Esophagus (tissue), 2 donors: Measurements from ENCODE around the gene EGFL8. TPM values are rescaled to one million over a fixed set of nuclear protein-coding genes. Genes with fewer than 3 reads are reported as not detected.
"Not testable (repeated sequence)": the region's sequence is repeated elsewhere in the genome, so short reads cannot be mapped to it uniquely, and the experiment has no call there.

Experiments
- H3K27ac ChIP-seq, 2 donors: one replicate each; pipeline ENCODE4 v1.5.1; 2013; ENCODE audit warnings: low read depth in 2 of 2, mild to moderate bottlenecking in 2 of 2, inconsistent platforms in 1 of 2, low read length in 1 of 2, moderate library complexity in 1 of 2
- H3K27me3 ChIP-seq, 2 donors: one replicate each; pipeline ENCODE4 v1.6.1; 2013; ENCODE audit warnings: low read length in 2 of 2, control low read depth in 1 of 2, mild to moderate bottlenecking in 1 of 2; ENCODE audit not compliant: insufficient read depth in 2 of 2, control insufficient read depth in 1 of 2
- H3K36me3 ChIP-seq, 2 donors: one replicate each; pipeline ENCODE4 v1.6.1; 2013; ENCODE audit warnings: low read length in 1 of 2; ENCODE audit not compliant: control insufficient read depth in 2 of 2, insufficient read depth in 2 of 2
- H3K4me1 ChIP-seq, 2 donors: one replicate each; pipeline ENCODE4 v1.6.1; 2013; ENCODE audit warnings: low read length in 1 of 2; ENCODE audit not compliant: control insufficient read depth in 2 of 2, insufficient read depth in 2 of 2
- H3K4me3 ChIP-seq, 2 donors: one replicate each; pipeline ENCODE4 v1.5.1; 2013; ENCODE audit warnings: low read length in 2 of 2, mild to moderate bottlenecking in 2 of 2, low read depth in 1 of 2, moderate library complexity in 1 of 2
- H3K9me3 ChIP-seq, 2 donors: one replicate each; pipeline ENCODE4 v1.6.1; 2013; ENCODE audit warnings: mild to moderate bottlenecking in 2 of 2, low read depth in 1 of 2, low read length in 1 of 2, moderate library complexity in 1 of 2; ENCODE audit not compliant: control insufficient read depth in 2 of 2, insufficient read depth in 1 of 2
- WGBS, 2 donors: extraction: QIAGEN DNeasy Blood & Tissue Kit; methylation state at CpG; one replicate each; pipeline ENCODE4 v1.1.7; 2013; 5-methylcytosine and 5-hydroxymethylcytosine counted together
- polyA plus RNA-seq, 2 donors: library from polyadenylated mRNA; stranded (reverse); fragments of 200-250 nt; gene quantifications; one replicate each; pipeline ENCODE4 v1.2.3, GENCODE V29; 2013
- donor health status: healthy with polysubstance abuse.
- donor health status: Bipolar disorder and iron deficiency.

The EGFL8 gene
- polyA plus RNA-seq, 2 donors = 18.5 to 27.7 TPM

DNA sequence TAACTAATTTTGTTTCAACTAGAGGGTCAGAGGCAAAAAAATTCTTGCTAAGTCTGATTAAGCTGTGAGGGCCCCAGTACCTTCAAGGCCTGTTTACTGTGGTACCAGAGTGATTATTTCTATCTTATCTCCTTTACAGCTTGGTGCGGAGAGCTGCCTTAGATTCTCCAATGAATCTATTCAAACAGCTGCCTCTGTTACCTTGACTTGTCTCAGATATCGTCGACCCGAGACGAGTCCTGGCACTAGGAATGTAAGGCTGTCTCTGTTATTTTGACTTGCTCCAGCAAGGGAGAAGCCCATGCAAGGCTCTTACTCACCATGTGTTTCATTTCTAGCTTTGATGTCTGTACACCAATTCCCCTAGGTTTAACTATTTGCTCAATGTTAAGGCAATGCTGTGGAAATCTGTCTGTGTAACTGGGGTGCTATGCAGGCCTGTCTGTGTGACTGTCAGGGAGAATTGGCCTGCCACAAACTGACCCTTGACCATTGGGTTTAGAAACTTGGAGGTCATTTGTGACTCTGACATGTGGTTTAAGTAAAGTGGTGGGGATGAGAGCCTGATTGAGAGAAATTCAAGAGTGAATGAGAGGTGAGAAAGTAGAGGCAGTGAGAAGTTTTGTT, 23.9 kb upstream of the EGFL8 start:
- H3K36me3 ChIP-seq = no peaks in the 10 kb centered on the region
- H3K4me1 ChIP-seq = no peaks in the 10 kb centered on the region
- WGBS, 2 donors = 43 to 64% methylated on average over 5 of the region's 5 CpGs
- no peak overlapping the region for H3K4me3 ChIP-seq
- no peak overlapping the region for H3K27ac ChIP-seq
- no peaks in the 10 kb centered on the region for H3K9me3 ChIP-seq
- H3K27me3 ChIP-seq = no peaks in the 10 kb centered on the region

DNA sequence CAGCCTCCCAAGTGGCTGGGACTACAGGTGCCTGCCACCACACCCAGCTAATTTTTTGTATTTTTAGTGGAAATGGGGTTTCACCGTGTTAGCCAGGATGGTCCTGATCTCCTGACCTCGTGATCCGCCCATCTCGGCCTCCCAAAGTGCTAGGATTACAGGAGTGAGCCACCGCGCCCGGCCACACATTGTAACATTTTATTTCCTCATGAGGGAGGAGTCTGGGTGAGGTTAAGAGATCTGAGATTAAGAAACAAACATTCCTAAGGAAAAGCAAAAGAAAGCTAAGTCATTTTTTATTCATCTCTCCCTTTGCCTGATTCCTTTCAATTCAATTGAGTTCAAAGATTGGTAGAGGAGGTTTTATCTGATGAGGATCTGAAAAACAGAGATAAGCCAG, 20.2 kb upstream of the EGFL8 start:
- not testable (repeated sequence) for H3K27me3 ChIP-seq, H3K36me3 ChIP-seq, H3K27ac ChIP-seq, H3K9me3 ChIP-seq, H3K4me1 ChIP-seq, H3K4me3 ChIP-seq
- WGBS, 2 donors = 62 to 72% methylated on average over 7 of the region's 7 CpGs

DNA sequence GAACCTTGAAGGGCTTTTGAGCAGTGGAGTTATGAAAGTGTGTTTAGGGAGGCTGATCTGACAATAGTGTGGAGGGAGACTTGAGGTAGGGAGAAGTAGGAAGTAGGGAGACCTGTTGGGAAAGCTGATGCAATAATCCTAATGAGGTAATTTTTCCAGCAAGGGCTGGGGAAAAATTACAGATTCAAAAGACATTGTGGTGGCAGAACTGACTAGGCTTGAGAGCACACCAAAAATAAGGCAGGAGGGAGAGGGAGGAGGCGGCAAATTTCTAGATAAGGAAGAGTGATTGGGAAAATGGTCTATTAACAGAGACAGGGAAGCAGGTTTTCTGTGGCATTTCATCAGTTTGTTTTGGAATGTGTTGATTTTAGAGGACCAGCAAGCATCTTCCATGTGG, 18.1 kb upstream of the EGFL8 start:
- no peak overlapping the region for H3K27ac ChIP-seq
- H3K4me3 ChIP-seq = no peak overlapping the region
- 91 to 92% methylated on average over 1 of the region's 1 CpG for WGBS, 2 donors
- no peaks in the 10 kb centered on the region for H3K27me3 ChIP-seq
- H3K4me1 ChIP-seq = no peaks in the 10 kb centered on the region
- no peaks in the 10 kb centered on the region for H3K36me3 ChIP-seq
- no peaks in the 10 kb centered on the region for H3K9me3 ChIP-seq

DNA sequence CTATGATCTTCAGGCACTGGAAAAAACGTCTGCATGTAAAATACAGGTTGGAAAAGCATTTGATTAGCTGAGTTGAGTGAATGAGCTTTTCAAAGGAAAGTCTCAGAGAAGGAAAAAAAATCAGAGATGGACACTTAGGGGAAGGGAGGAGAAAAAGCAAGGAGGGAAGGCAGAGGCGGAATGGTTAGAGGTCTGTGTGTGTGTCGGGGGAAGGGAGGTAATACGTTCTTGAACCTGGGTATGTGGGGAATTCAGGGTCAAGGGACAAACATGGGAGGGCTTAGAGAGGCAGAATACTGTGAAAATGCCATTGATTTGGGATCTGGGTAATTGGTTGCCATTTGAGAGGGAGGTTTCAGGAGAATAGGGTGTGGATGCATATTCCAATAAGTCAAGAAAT, 17.7 kb upstream of the EGFL8 start:
- no peaks in the 10 kb centered on the region for H3K4me1 ChIP-seq
- no peaks in the 10 kb centered on the region for H3K27me3 ChIP-seq

DNA sequence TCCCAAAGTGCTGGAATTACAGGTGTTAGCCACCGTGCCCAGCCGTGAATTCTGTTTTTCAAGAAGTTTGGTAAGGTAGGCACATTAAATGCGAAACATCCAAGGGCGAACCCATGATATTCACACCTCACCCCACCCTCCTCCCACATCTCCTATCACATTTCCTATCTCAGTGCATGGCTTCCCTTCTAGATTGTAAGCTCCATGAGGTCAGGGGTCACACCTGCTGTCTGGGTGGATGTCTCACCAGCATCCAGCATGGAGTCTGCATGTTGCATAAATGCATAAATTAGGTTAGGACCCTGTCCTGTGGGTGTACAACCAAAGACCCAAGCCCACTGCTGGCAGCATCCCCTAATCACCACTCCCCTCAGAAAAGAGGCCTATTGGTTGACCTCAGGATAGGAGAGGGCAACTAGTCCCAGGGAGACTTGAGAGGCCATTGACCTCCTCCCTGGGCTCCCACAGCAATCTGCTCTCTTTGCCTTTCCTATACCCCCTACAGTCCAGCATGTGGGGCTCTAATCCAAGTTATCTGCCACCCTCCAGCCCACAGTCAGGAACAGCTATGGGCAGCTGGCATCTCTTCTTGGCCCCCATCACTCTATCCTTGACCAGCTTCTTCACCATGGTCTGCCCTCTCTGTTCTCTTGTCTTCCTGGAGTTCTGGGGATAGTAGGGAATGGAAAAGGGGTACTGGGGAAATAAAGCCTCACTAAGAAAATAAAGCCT, 16.8 kb upstream of the EGFL8 start:
- no peak overlapping the region for H3K4me3 ChIP-seq
- no peaks in the 10 kb centered on the region for H3K27me3 ChIP-seq
- peaks cover 0 to 3% of the 10 kb centered on the region in 2 donors for H3K4me1 ChIP-seq

More for the DNA sequence above, 17.7 kb upstream of the EGFL8 start:
- Histone ChIP-seq H3K4me3 (no peak overlapping the region), H3K9me3 (no peaks in the 10 kb centered on the region), H3K27ac (no peak overlapping the region), H3K36me3 (no peaks in the 10 kb centered on the region)
- 52 to 59% methylated on average over 4 of the region's 4 CpGs for WGBS, 2 donors

DNA sequence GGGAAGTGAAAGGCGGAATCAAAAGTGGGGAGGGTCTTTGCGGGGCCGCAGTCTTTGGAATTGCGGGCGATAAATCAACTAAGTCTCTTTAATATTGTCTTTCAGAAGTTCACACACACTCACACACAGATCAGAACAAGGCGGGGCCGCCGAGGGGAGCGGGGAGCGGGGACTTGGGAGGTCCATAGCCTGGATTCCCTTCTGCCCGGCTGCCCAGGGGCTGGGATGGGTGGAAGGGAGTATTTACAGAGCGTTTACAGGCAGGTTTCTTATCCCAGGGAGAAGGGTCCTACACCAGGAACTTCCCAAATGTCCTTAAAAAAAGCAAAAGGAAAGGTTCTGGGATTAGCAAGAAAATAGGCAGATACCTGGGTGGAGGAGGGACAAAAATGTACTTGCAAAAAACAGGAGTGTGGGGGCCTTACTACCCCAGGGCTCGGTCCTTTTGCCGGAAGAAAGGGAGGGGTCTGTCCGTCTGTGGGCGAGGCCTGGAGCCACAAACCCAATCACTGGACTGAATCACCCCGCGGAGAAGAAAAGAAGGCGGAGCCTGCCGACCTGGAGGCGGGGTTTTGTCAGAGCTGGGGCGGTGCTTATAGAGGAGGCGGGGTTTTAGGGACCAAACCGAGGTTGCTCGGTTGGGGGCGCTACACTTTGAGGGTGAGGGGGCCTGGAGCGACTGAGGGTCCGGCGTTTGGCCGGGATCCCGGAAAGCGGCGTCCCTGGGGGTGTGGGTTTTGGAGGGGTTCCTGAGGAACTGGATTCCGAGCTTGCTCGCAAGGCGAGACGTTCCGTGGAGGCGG, 15.9 kb upstream of the EGFL8 start:
- H3K9me3 ChIP-seq = no peaks in the 10 kb centered on the region
- peak overlapping the region in 1 of 2 donors; percentile 23 for H3K27ac ChIP-seq
- 22 to 30% methylated on average over 39 of the region's 39 CpGs for WGBS, 2 donors
- H3K36me3 ChIP-seq = no peaks in the 10 kb centered on the region
- peaks cover 0 to 3% of the 10 kb centered on the region in 2 donors for H3K4me1 ChIP-seq
- H3K27me3 ChIP-seq = no peaks in the 10 kb centered on the region
- peak overlapping the region; percentile 38 to 60 for H3K4me3 ChIP-seq

More for the DNA sequence above, 16.8 kb upstream of the EGFL8 start:
- no peaks in the 10 kb centered on the region for H3K36me3 ChIP-seq
- H3K27ac ChIP-seq = no peak overlapping the region
- 94 to 97% methylated on average over 4 of the region's 4 CpGs for WGBS, 2 donors
- no peaks in the 10 kb centered on the region for H3K9me3 ChIP-seq

DNA sequence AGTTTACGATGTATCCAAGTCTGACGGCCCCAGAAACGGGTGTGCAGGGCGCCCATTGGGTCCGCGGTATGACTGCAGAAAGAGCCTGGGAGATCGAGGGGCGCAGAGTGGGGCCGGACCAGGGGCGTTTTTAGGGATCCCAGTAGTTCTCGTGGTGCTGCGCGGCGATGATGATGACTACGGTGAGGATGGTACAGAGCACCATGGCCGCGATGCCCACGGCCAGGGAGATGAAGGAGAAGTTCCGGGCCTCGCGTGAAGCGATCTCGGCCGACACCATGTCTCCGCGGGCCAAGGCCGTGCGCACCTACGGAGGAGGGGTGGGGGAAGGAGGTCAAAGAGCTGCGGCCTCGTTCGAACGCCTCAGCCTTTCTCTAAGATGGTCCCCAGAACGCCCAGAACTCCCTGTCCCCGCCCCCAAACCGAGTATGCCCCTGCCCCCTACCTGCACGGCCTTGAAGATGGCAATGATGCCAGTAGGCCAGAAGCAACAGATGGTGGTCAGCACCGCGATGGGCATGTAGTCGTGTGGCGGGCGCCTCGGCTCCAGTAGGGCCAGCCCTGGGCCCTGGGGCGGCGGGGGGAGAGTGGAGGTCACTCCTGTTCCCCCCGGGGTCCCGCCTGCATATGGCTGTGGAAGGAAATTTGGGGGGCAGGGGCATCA, 15.2 kb upstream of the EGFL8 start:
- Histone ChIP-seq H3K9me3 (no peaks in the 10 kb centered on the region), H3K4me3 (peak overlapping the region; percentile 38 to 60), H3K27me3 (no peaks in the 10 kb centered on the region), H3K4me1 (peaks cover 0 to 3% of the 10 kb centered on the region in 2 donors), H3K27ac (no peak overlapping the region), H3K36me3 (no peaks in the 10 kb centered on the region)
- WGBS, 2 donors = 50 to 56% methylated on average over 46 to 47 of the region's 47 CpGs

DNA sequence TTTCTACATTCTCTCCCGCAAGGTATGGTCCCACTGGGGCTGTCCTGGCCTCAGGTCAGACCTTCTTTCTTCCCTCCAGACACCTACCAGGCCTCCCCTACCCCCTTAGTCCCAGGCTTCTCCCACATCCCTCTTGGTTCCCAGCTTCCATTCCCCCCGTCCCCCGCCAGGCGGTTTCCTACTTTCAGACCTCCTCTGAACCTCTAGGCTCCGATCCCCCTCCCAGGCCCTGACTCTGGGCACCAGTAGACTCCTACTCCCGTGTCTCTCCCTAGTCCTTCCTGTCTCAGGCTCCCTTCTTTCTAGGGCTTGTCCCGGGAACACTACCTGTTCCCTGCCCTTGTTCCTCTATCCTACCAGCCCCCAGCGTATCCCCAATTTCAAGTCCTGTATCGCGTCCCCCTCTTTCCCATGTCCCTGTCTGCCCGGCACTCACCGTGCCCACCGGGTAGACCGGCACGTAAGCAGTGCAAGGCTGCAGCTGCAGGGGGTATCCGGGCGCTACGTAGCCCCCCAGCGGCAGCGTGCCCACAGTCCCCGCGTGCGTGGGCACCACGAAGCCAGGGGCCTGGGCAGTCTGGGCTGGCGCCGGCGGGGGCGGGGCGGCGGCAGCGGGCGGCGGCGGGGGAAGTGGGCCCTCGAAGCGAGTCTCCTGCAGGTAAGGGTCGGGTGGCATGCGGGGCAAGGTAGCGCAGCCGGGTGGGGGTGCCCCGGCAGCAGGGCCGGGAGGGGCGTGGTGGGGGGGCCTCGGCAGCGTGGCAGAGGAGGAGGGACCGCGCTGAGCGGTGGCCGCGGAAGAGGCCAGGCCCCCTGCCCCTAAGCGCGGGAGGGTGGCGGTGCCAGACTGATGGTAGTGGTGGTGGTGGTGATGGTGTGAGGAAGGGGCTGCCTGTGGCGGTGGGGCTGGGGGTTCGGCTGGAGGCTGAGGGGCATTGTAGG, 14.2 kb upstream of the EGFL8 start:
- H3K36me3 ChIP-seq = peaks cover 0 to 1% of the 10 kb centered on the region in 2 donors
- H3K4me1 ChIP-seq = peaks cover 3 to 4% of the 10 kb centered on the region in 2 donors
- H3K4me3 ChIP-seq = no peak overlapping the region
- H3K27ac ChIP-seq = no peak overlapping the region
- H3K27me3 ChIP-seq = no peaks in the 10 kb centered on the region
- 56 to 63% methylated on average over 44 to 55 of the region's 55 CpGs for WGBS, 2 donors
- no peaks in the 10 kb centered on the region for H3K9me3 ChIP-seq
